Thyroid gland (tissue), 4 donors: ENCODE measurements around the gene VEPH1.

Source experiments
- POLR2A ChIP-seq, 2 donors: fragments of 450-650 bp; IDR thresholded peaks; one replicate each; pipeline ENCODE4 v1.6.1; 2017; ENCODE audit warnings: antibody characterized with exemption in 2 of 2, mild to moderate bottlenecking in 2 of 2, moderate library complexity in 1 of 2
- TF ChIP-seq, protein P1 (sequence below), 6 experiments: fragments of 200-600 bp in 3 of 6; fragments of 450-650 bp in 3 of 6; sonication (generic) in 3 of 6; IDR thresholded peaks; one replicate each; pipeline ENCODE4 v1.5.1; 2016 to 2019; ENCODE audit warnings: antibody characterized with exemption in 6 of 6, mild to moderate bottlenecking in 2 of 6, inconsistent platforms in 1 of 6, moderate library complexity in 1 of 6

- TF ChIP-seq, protein P1, sequence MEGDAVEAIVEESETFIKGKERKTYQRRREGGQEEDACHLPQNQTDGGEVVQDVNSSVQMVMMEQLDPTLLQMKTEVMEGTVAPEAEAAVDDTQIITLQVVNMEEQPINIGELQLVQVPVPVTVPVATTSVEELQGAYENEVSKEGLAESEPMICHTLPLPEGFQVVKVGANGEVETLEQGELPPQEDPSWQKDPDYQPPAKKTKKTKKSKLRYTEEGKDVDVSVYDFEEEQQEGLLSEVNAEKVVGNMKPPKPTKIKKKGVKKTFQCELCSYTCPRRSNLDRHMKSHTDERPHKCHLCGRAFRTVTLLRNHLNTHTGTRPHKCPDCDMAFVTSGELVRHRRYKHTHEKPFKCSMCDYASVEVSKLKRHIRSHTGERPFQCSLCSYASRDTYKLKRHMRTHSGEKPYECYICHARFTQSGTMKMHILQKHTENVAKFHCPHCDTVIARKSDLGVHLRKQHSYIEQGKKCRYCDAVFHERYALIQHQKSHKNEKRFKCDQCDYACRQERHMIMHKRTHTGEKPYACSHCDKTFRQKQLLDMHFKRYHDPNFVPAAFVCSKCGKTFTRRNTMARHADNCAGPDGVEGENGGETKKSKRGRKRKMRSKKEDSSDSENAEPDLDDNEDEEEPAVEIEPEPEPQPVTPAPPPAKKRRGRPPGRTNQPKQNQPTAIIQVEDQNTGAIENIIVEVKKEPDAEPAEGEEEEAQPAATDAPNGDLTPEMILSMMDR (IDR thresholded peaks at IDR 0.05) = no peak
- no peak for TF ChIP-seq POLR2A (IDR thresholded peaks at IDR 0.05)
These were observed 111.1 kb downstream of the VEPH1 start for GRCh38 chr3:157392104-157392503.
